ENCODE results near the gene MRPL45. TPM values are rescaled to one million over a fixed set of nuclear protein-coding genes. Genes with fewer than 3 reads are reported as not detected.

MRPL45 gene
- total and polyA plus RNA-seq, 2 of the 13 experiments (the other 11 are each of a cell fraction or from before 2014, with no cell fraction given), result 89.5 to 157 TPM

- no peaks in the 10 kb centered on the region for H4K20me1 ChIP-seq (ENCODE audit: insufficient read depth, low read length)
- in situ Hi-C loops (cut with HindIII; ENCODE audit: extremely low pct_ligation_motif_present, low pct_unique_long_range_greater_than_20kb) (no loop called here), intact Hi-C loops (cut with micrococcal nuclease; ENCODE audit: unreplicated experiment) (no loop called here)
- DNase-seq (ENCODE audit: low spot score), result peak; percentile 53
- H3K4me3 ChIP-seq (replicated peaks in 1 of 3; ENCODE audit: insufficient read depth in 1 of 3, low read depth in 2 of 3, low read length in 3 of 3), result no peak overlapping the region
- WGBS (ENCODE audit: low lambda C conversion rate), result 33% methylated on average over 12 of the region's 12 CpGs
- ATAC-seq, result peak; percentile 75
- H3K79me2 ChIP-seq (ENCODE audit: insufficient read depth, low read length), result no peaks in the 10 kb centered on the region
- peaks cover 34 to 91% of the 10 kb centered on the region in 2 experiments for H3K27me3 ChIP-seq (ENCODE audit: control insufficient read depth in 1 of 2, insufficient read depth in 2 of 2, low read length in 2 of 2)
- CTCF ChIA-PET (ENCODE audit: low intra/inter-chr PET ratio, low total read pairs), result interaction anchor here (0.9 to 2.2 kb wide), 2 partner anchors 16 to 81 kb away, joined by 3 to 9 read pairs; no protein-coding TSS in a partner anchor
- H2AFZ ChIP-seq (ENCODE audit: low read length), result no peak overlapping the region
- POLR2A ChIA-PET, result interaction anchor here (2.2 kb wide), 1 partner anchor 81 kb away, joined by 14 read pairs; no protein-coding TSS in a partner anchor
- no peak overlapping the region for H3K4me2 ChIP-seq (ENCODE audit: low read depth, low read length)
- H3K36me3 ChIP-seq (replicated peaks in 1 of 2; ENCODE audit: control insufficient read depth in 1 of 2, insufficient read depth in 2 of 2, low read length in 2 of 2), result no peaks in the 10 kb centered on the region
- no peak overlapping the region for H3K27ac ChIP-seq (ENCODE audit: extremely low read length, insufficient read depth, low read length)
- no peak overlapping the region for H3K9ac ChIP-seq (ENCODE audit: insufficient read depth, low read depth, low read length)
- BruUV-seq (replicated peaks), result no TSS peak
- H3K4me1 ChIP-seq (ENCODE audit: insufficient read depth, low read length), result no peaks in the 10 kb centered on the region
- no peak for FAIRE-seq
- H3K9me3 ChIP-seq (ENCODE audit: low read length), result no peaks in the 10 kb centered on the region
- no peak for TF ChIP-seq MEF2D (CRISPR knock-in tag; IDR thresholded peaks at IDR 0.05)
- TF ChIP-seq RXRB (CRISPR knock-in tag; IDR thresholded peaks at IDR 0.05; ENCODE audit: borderline replicate concordance), result 0 out of 2 replicates have a peak, but pooled peaks have one; percentile 11
- TF ChIP-seq TOPORS (CRISPR knock-in tag; IDR thresholded peaks at IDR 0.05), result no peak
- peak; percentile 36; the same call in 1 of the 2 replicates for TF ChIP-seq KDM3A (CRISPR knock-in tag; IDR thresholded peaks at IDR 0.05; ENCODE audit: low read depth)
- TF ChIP-seq DBP (CRISPR knock-in tag; IDR thresholded peaks at IDR 0.05; ENCODE audit: not compliant biosample characterization), result no peak
- TF ChIP-seq STAG1 (CRISPR knock-in tag; IDR thresholded peaks at IDR 0.05), result peak; percentile 77
- TF ChIP-seq ZNF768 (CRISPR knock-in tag; IDR thresholded peaks at IDR 0.05), result peak; percentile 17; the same call in 1 of the 2 replicates
- TF ChIP-seq ZNF3 (CRISPR knock-in tag; IDR thresholded peaks at IDR 0.05), result no peak
- TF ChIP-seq SRSF9 (IDR thresholded peaks at IDR 0.05; ENCODE audit: borderline replicate concordance, insufficient read depth, low read depth, low read length, poor library complexity, severe bottlenecking), result no peak
- no peak for TF ChIP-seq ZBTB7B (CRISPR knock-in tag; IDR thresholded peaks at IDR 0.05)
- TF ChIP-seq MYPOP (CRISPR knock-in tag; IDR thresholded peaks at IDR 0.05), result no peak
- TF ChIP-seq FOXP4 (CRISPR knock-in tag; IDR thresholded peaks at IDR 0.05), result no peak
- TF ChIP-seq ZNF687 (CRISPR knock-in tag; IDR thresholded peaks at IDR 0.05), result peak; percentile 19
- no peak for TF ChIP-seq ZGPAT (CRISPR knock-in tag; IDR thresholded peaks at IDR 0.05)
Measured at GRCh38 chr17:38333635-38334295, 36.8 kb downstream of the MRPL45 start.
